T follicular helper cell (primary cell): ENCODE results near the gene COL27A1.

Experiments
- DNase-seq: peaks from one replicate; pipeline ENCODE4 v3.0.0-alpha.2; 2020; ENCODE audit warnings: low read depth

Gene COL27A1

GRCh38 chr9:114227288-114228015 lies 72.1 kb downstream of the COL27A1 start:
- no peak for DNase-seq

GRCh38 chr9:114228016-114228808 lies 72.9 kb downstream of the COL27A1 start:
- no peak for DNase-seq

- no peak for DNase-seq
Measured at GRCh38 chr9:114229295-114229694, 74.0 kb downstream of the COL27A1 start.

- no peak for DNase-seq
Measured at GRCh38 chr9:114230068-114230467, 74.7 kb downstream of the COL27A1 start.

GRCh38 chr9:114231273-114231672 lies 75.9 kb downstream of the COL27A1 start:
- DNase-seq = no peak

GRCh38 chr9:114231719-114232449 lies 76.5 kb downstream of the COL27A1 start:
- no peak for DNase-seq

- no peak for DNase-seq
Measured at GRCh38 chr9:114233491-114234185, 78.3 kb downstream of the COL27A1 start.

GRCh38 chr9:114235033-114235661 lies 79.8 kb downstream of the COL27A1 start:
- no peak for DNase-seq

GRCh38 chr9:114236391-114237138 lies 81.2 kb downstream of the COL27A1 start:
- no peak for DNase-seq

GRCh38 chr9:114237247-114237646 lies 81.9 kb downstream of the COL27A1 start:
- no peak for DNase-seq

- DNase-seq = no peak
Measured at GRCh38 chr9:114237781-114238180, 82.4 kb downstream of the COL27A1 start.

GRCh38 chr9:114238472-114238871 lies 83.1 kb downstream of the COL27A1 start:
- no peak for DNase-seq

GRCh38 chr9:114238891-114239875 lies 83.8 kb downstream of the COL27A1 start:
- DNase-seq = no peak

GRCh38 chr9:114240216-114240615 lies 84.9 kb downstream of the COL27A1 start:
- no peak for DNase-seq

- no peak for DNase-seq
Measured at GRCh38 chr9:114240647-114241558, 85.6 kb downstream of the COL27A1 start.

- DNase-seq = no peak
Measured at GRCh38 chr9:114242837-114243236, 87.5 kb downstream of the COL27A1 start.

GRCh38 chr9:114243240-114243639 lies 87.9 kb downstream of the COL27A1 start:
- no peak for DNase-seq

- no peak for DNase-seq
Measured at GRCh38 chr9:114244570-114244969, 89.2 kb downstream of the COL27A1 start.
